K562 (cell line): ENCODE data around the gene RNASEH2A. TPM values are rescaled to one million over a fixed set of nuclear protein-coding genes. Genes with fewer than 3 reads are reported as not detected.

Source experiments
- ATAC-seq: fragments of 200-7000 bp; cut with Tn5 transposase; 3 replicates; pipeline ENCODE4 v1.9.1; 2020; ENCODE audit warnings: moderate library complexity
- BruUV-seq: library from RNA; stranded (reverse); fragments of 400-500 nt; replicated peaks from 2 replicates; lab custom pipeline; 2021; lab: Mats Ljungman, UMichigan
- CTCF ChIA-PET: fragments of 300-600 bp; formaldehyde crosslinking; extraction: SDS; loops from one replicate; lab custom pipeline; 2021; ENCODE audit warnings: low intra/inter-chr PET ratio; lab: Yijun Ruan, JAX
- POLR2A ChIA-PET: fragments of 300-600, 350-650 bp; sonication (Branson Sonifier 250); formaldehyde crosslinking; extraction: SDS; loops from one replicate; lab custom pipeline; 2021; ENCODE audit warnings: antibody characterized with exemption, inconsistent platforms; lab: Yijun Ruan, JAX
- DNase-seq, 4 experiments: peaks; one replicate each; pipeline versions ENCODE4 v3.0.0 to v3.0.0-alpha.2; 2011 to 2018; ENCODE audit warnings: low spot score in 3 of 4, mixed read lengths in 3 of 4; ENCODE audit errors: extremely low read depth in 1 of 4
- FAIRE-seq: peaks from 2 replicates; lab custom pipeline; 2011; peaks lifted over from hg19 to GRCh38; lab: Jason Lieb, UNC
- H2AFZ ChIP-seq: 2 replicates; pipeline ENCODE4 v1.6.0; 2011; ENCODE audit warnings: low read depth, low read length, control low read depth, inconsistent platforms
- H3K27ac ChIP-seq: fragments of 200-600 bp; 3 replicates; pipeline ENCODE4 v1.8.0; 2011; ENCODE audit warnings: low read depth, mild to moderate bottlenecking, control low read depth, inconsistent platforms, low read length, moderate library complexity, mixed read lengths; ENCODE audit errors: extremely low read depth
- H3K27me3 ChIP-seq, 2 experiments: fragments of 300-600 bp in 1 of 2; 2 replicates in 1 of 2; 3 replicates in 1 of 2; pipeline versions ENCODE4 v1.6.0 to v1.8.0; 2011; ENCODE audit warnings: inconsistent platforms in 2 of 2, low read length in 2 of 2, mild to moderate bottlenecking in 1 of 2, mixed read lengths in 1 of 2, moderate library complexity in 1 of 2; ENCODE audit not compliant: control insufficient read depth in 2 of 2, insufficient read depth in 2 of 2
- H3K36me3 ChIP-seq: fragments of 300-600 bp; 3 replicates; pipeline ENCODE4 v1.8.0; 2011; ENCODE audit warnings: mild to moderate bottlenecking, low read length, inconsistent platforms; ENCODE audit not compliant: control insufficient read depth, insufficient read depth
- H3K4me1 ChIP-seq, 2 experiments: fragments of 200-600 bp in 1 of 2; replicated peaks in 1 of 2; 2 replicates in 1 of 2; 3 replicates in 1 of 2; pipeline versions ENCODE4 v1.5.1 to v1.8.0; 2011; ENCODE audit warnings: inconsistent platforms in 2 of 2, low read length in 2 of 2, mild to moderate bottlenecking in 1 of 2, mixed read lengths in 1 of 2, moderate library complexity in 1 of 2; ENCODE audit not compliant: control insufficient read depth in 2 of 2, insufficient read depth in 2 of 2
- H3K4me2 ChIP-seq: 2 replicates; pipeline ENCODE4 v1.6.1; 2011; ENCODE audit warnings: low read length, control low read depth, inconsistent platforms, mixed read lengths; ENCODE audit not compliant: insufficient read depth
- H3K4me3 ChIP-seq: fragments of 200-600 bp; sonication (generic), shearing (Covaris generic); 2 replicates; pipeline ENCODE4 v1.5.1; 2016; ENCODE audit warnings: control low read depth, inconsistent platforms
- H3K79me2 ChIP-seq: fragments of 200-600 bp; 3 replicates; pipeline ENCODE4 v1.8.0; 2011; ENCODE audit warnings: low read length, inconsistent platforms; ENCODE audit not compliant: control insufficient read depth, insufficient read depth
- H3K9ac ChIP-seq, 2 experiments: 2 replicates each; pipeline versions ENCODE4 v1.6.0 to v1.6.1; 2011; ENCODE audit warnings: low read depth in 2 of 2, low read length in 2 of 2, control low read depth in 1 of 2, inconsistent platforms in 1 of 2, mild to moderate bottlenecking in 1 of 2, mixed read lengths in 1 of 2; ENCODE audit not compliant: insufficient read depth in 1 of 2
- H3K9me1 ChIP-seq: one replicate; pipeline ENCODE4 v1.6.0; 2011; ENCODE audit warnings: inconsistent platforms, mild to moderate bottlenecking, low read length, moderate library complexity; ENCODE audit not compliant: control insufficient read depth, insufficient read depth
- H3K9me3 ChIP-seq: replicated peaks from 2 replicates; pipeline ENCODE4 v1.5.1; 2011; ENCODE audit warnings: low read depth, low read length, inconsistent platforms; ENCODE audit not compliant: control insufficient read depth, insufficient read depth
- H4K20me1 ChIP-seq: replicated peaks from 2 replicates; pipeline ENCODE4 v1.6.1; 2011; ENCODE audit warnings: low read length, inconsistent platforms, mixed read lengths; ENCODE audit not compliant: control insufficient read depth, insufficient read depth
- ELK1 ChIP-seq: sonication (generic); formaldehyde crosslinking; IDR thresholded peaks from 2 replicates; pipeline ENCODE4 v1.8.1; 2022; ENCODE audit warnings: missing genetic modification reagents
- MAFK ChIP-seq: IDR thresholded peaks from 2 replicates; pipeline ENCODE4 v1.6.1; 2011; ENCODE audit warnings: low read length, improper control_type of control experiment
- PBX2 ChIP-seq, 2 experiments: IDR thresholded peaks in 1 of 2; conservative IDR thresholded peaks in 1 of 2; 2 replicates each; pipeline ENCODE4 v1.6.1; 2016; ENCODE audit warnings: low read depth in 2 of 2, mild to moderate bottlenecking in 1 of 2, missing compliant biosample characterization in 1 of 2, missing genetic modification characterization in 1 of 2, moderate library complexity in 1 of 2
- RNF2 ChIP-seq: sonication (generic); IDR thresholded peaks from 2 replicates; pipeline ENCODE4 v1.6.1; 2016
- ZNF407 ChIP-seq: fragments of 450-650 bp; IDR thresholded peaks from 2 replicates; pipeline ENCODE4 v1.6.1; 2016; ENCODE audit warnings: low read depth
- WGBS: fragments of 100-300 bp; shearing (Covaris generic); methylation state at CpG from one replicate; pipeline ENCODE4 v1.1.6; 2016; ENCODE audit warnings: low coverage, mixed read lengths; ENCODE audit not compliant: insufficient coverage; ENCODE audit errors: missing lambda C conversion rate; 5-methylcytosine and 5-hydroxymethylcytosine counted together
- in situ Hi-C: fragments of 300-500 bp; cut with MboI; formaldehyde crosslinking; loops from 4 replicates; pipeline ENCODE4 v1.15.0; 2018; ENCODE audit warnings: inconsistent platforms, mixed read lengths
- intact Hi-C: fragments of 100-400 bp; cut with micrococcal nuclease; formaldehyde crosslinking; loops from 2 replicates; pipeline ENCODE4 v1.14.2; 2022
- polyA plus RNA-seq, 8 experiments: library from polyadenylated mRNA; depleted of rRNA in 4 of 8; stranded (reverse) in 5 of 8; unstranded in 3 of 8; fragments of >200 nt; fragmentation: Nextera tagmentation in 2 of 8; fragmentation: Illumina TruSeq in 1 of 8; extraction: Ambion mirVana in 2 of 8; extraction: Trizol in 1 of 8; gene quantifications; 2 replicates each; pipeline versions ENCODE4 v1.2.1 to v1.2.3, GENCODE V29; 2011 to 2014; ENCODE audit warnings: inconsistent platforms in 1 of 8, missing spikeins in 1 of 8
- total RNA-seq, 7 experiments: library from RNA; depleted of rRNA in 6 of 7; stranded (reverse); fragments of >200 nt in 6 of 7; fragmentation: Illumina TruSeq in 2 of 7; extraction: Trizol in 2 of 7; gene quantifications; 2 replicates each; pipeline versions ENCODE4 v1.2.1 to v1.2.3, GENCODE V29; 2011 to 2021; ENCODE audit warnings: low replicate concordance in 1 of 7

Gene RNASEH2A
- total and polyA plus RNA-seq, 9 of the 15 experiments (the other 6 are each of a cell fraction or from before 2014, with no cell fraction given), result 22.3 to 78.0 (median 61.7) TPM

- peak overlapping the region in 1 of 2 experiments; percentile 18; a peak in 1 of 4 replicates for H3K9ac ChIP-seq
- DNase-seq, result no peak
- intact Hi-C loops, result no loop called here
- H3K4me3 ChIP-seq, result no peak overlapping the region
- CTCF ChIA-PET, result no interaction called here
- no peak overlapping the region for H3K27ac ChIP-seq
- no peaks in the 10 kb centered on the region for H3K79me2 ChIP-seq
- no peak overlapping the region; the same call in 1 of the 2 replicates for H2AFZ ChIP-seq
- BruUV-seq, result no TSS peak
- no peak for FAIRE-seq
- in situ Hi-C loops, result no loop called here
- no peaks in the 10 kb centered on the region for H3K9me1 ChIP-seq
- POLR2A ChIA-PET, result no interaction called here
- H4K20me1 ChIP-seq, result peaks cover 14% of the 10 kb centered on the region
- no peaks in the 10 kb centered on the region for H3K27me3 ChIP-seq
- peak overlapping the region; percentile 85 for H3K4me2 ChIP-seq
- ATAC-seq, result no peak
- 0% methylated on average over 2 of the region's 5 CpGs for WGBS
- no peaks in the 10 kb centered on the region for H3K36me3 ChIP-seq
- H3K9me3 ChIP-seq, result no peaks in the 10 kb centered on the region
- peaks cover 27 to 57% of the 10 kb centered on the region in 2 experiments for H3K4me1 ChIP-seq
- TF ChIP-seq PBX2 (CRISPR knock-in tag; IDR thresholded peaks at IDR 0.05; ENCODE audit: low read depth) (no peak), PBX2 (tag; conservative IDR thresholded peaks at IDR 0.05; ENCODE audit: low read depth) (no peak), ELK1 (CRISPR knock-in tag) (no peak), ZNF407 (no peak), RNF2 (no peak), MAFK (no peak)
These were observed 27.0 kb downstream of the RNASEH2A start for GRCh38 chr19:12833418-12833737.
